HL-60 (cell line): ENCODE results near the gene ZNF441.

Source experiments
- CTCF ChIP-seq: IDR thresholded peaks from one replicate; pipeline ENCODE4 v1.5.1; 2011; ENCODE audit warnings: low read length, control low read depth, inconsistent platforms; ENCODE audit not compliant: insufficient read depth
- GABPA ChIP-seq: IDR thresholded peaks from 2 replicates; pipeline ENCODE4 v1.6.1; 2012; ENCODE audit warnings: low read depth
- POLR2AphosphoS5 ChIP-seq: IDR thresholded peaks from 2 replicates; pipeline ENCODE4 v1.6.1; 2012; ENCODE audit warnings: low read depth

- TF ChIP-seq CTCF = no peak
- TF ChIP-seq POLR2AphosphoS5 = no peak
- no peak for TF ChIP-seq GABPA
Observed at GRCh38 chr19:11736696-11737095, 30.1 kb upstream of the ZNF441 start.
